Neural progenitor cell (in vitro differentiated cells): ENCODE measurements around the gene FOXN4. TPM values are rescaled to one million over a fixed set of nuclear protein-coding genes. Genes with fewer than 3 reads are reported as not detected.

Experiments used
- DNase-seq: peaks from one replicate; pipeline ENCODE4 v3.0.0-alpha.2; 2016; ENCODE audit warnings: low spot score
- H2AFZ ChIP-seq: fragments of 200-600 bp; sonication (generic); replicated peaks from 2 replicates; pipeline ENCODE4 v1.6.1; 2016; ENCODE audit warnings: antibody characterized with exemption
- H3F3A ChIP-seq: fragments of 200-600 bp; sonication (generic); 2 replicates; pipeline ENCODE4 v1.6.1; 2016; ENCODE audit warnings: antibody characterized with exemption, low read depth
- H3K27ac ChIP-seq: fragments of 200-600 bp; sonication (generic); 2 replicates; pipeline ENCODE4 v1.5.1; 2016; ENCODE audit warnings: mild to moderate bottlenecking
- H3K27me3 ChIP-seq: fragments of 200-600 bp; sonication (generic); 2 replicates; pipeline ENCODE4 v1.6.1; 2016; ENCODE audit warnings: mild to moderate bottlenecking, moderate library complexity
- H3K36me3 ChIP-seq: fragments of 200-600 bp; sonication (generic); 2 replicates; pipeline ENCODE4 v1.5.1; 2016
- H3K4me1 ChIP-seq: fragments of 200-600 bp; sonication (generic); 2 replicates; pipeline ENCODE4 v1.6.1; 2016; ENCODE audit warnings: mixed run types
- H3K4me2 ChIP-seq: fragments of 200-600 bp; sonication (generic); 2 replicates; pipeline ENCODE4 v1.6.1; 2016
- H3K4me3 ChIP-seq: fragments of 200-600 bp; sonication (generic); 2 replicates; pipeline ENCODE4 v1.5.1; 2016
- H3K79me2 ChIP-seq: fragments of 200-600 bp; sonication (generic); 2 replicates; pipeline ENCODE4 v1.6.1; 2016; ENCODE audit warnings: low read depth
- H3K9ac ChIP-seq: fragments of 200-600 bp; sonication (generic); 2 replicates; pipeline ENCODE4 v1.6.1; 2016
- H3K9me3 ChIP-seq: fragments of 200-600 bp; sonication (generic); 2 replicates; pipeline ENCODE4 v1.5.1; 2016; ENCODE audit warnings: low read depth
- H4K20me1 ChIP-seq: fragments of 200-600 bp; sonication (generic); 2 replicates; pipeline ENCODE4 v1.6.1; 2016; ENCODE audit warnings: low read depth
- H3K27ac Mint-ChIP-seq: 3 replicates; pipeline ENCODE4 v1.8.0; 2021; ENCODE audit warnings: mixed read lengths
- H3K27me3 Mint-ChIP-seq: 2 replicates; pipeline ENCODE4 v1.8.0; 2022; ENCODE audit warnings: low read depth, mild to moderate bottlenecking, inconsistent platforms, moderate library complexity, mixed read lengths; ENCODE audit not compliant: insufficient read depth
- H3K36me3 Mint-ChIP-seq: 3 replicates; pipeline ENCODE4 v1.8.0; 2021; ENCODE audit warnings: mixed read lengths
- H3K4me1 Mint-ChIP-seq: 3 replicates; pipeline ENCODE4 v1.8.0; 2021; ENCODE audit warnings: mixed read lengths
- H3K4me3 Mint-ChIP-seq: 3 replicates; pipeline ENCODE4 v1.8.0; 2021; ENCODE audit warnings: mild to moderate bottlenecking, moderate library complexity, mixed read lengths
- H3K9me3 Mint-ChIP-seq: 3 replicates; pipeline ENCODE4 v1.8.0; 2020; ENCODE audit warnings: mixed read lengths
- EZH2 ChIP-seq: fragments of 200-600 bp; sonication (generic); IDR thresholded peaks from 2 replicates; pipeline ENCODE4 v1.6.1; 2017; ENCODE audit warnings: antibody characterized with exemption, mild to moderate bottlenecking, moderate library complexity
- EZH2phosphoT487 ChIP-seq: fragments of 200-600 bp; sonication (generic); IDR thresholded peaks from 2 replicates; pipeline ENCODE4 v1.6.1; 2017; ENCODE audit warnings: antibody characterized with exemption
- total RNA-seq: library from RNA; depleted of rRNA; stranded (reverse); fragments of >200 nt; gene quantifications from 2 replicates; pipeline ENCODE4 v1.2.3, GENCODE V29; 2015; ENCODE audit warnings: low replicate concordance
- TF ChIP-seq, protein P1 (sequence below): fragments of 200-600 bp; sonication (generic); IDR thresholded peaks from 2 replicates; pipeline ENCODE4 v1.5.1; 2017; ENCODE audit warnings: antibody characterized with exemption, mild to moderate bottlenecking

Gene FOXN4
- total RNA-seq, 1 donor from 2014 or later, result not detected

DNA sequence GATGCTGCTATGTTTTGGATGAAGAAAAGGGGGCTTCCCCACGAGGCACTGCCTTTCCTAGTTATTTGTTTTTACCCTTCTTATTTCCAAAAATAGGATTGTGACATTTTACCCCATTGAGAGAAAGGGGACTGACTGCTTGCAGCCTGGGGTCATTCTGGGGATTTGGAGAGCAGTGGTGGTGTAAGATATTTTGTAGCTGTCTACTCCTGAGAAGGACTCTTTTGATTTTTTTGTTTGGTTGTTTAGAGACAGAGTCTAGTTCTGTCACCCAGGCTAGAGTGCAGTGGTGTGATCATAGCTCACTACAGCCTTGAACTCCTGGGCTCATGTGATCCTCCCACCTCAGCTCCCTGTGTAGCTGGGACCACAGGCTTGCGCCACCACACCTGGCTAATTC is 78.9 kb downstream of the FOXN4 start:
- Histone ChIP-seq H3F3A (no peaks in the 10 kb centered on the region), H3K27ac (no peak overlapping the region), H3K9me3 (no peaks in the 10 kb centered on the region), H3K79me2 (no peaks in the 10 kb centered on the region), H3K4me2 (no peak overlapping the region), H4K20me1 (no peaks in the 10 kb centered on the region), H3K27me3 (no peaks in the 10 kb centered on the region), H3K9ac (no peak overlapping the region), H3K4me3 (no peak overlapping the region), H3K36me3 (no peaks in the 10 kb centered on the region), H2AFZ (no peak overlapping the region), H3K4me1 (no peaks in the 10 kb centered on the region)
- H3K36me3 Mint-ChIP-seq, result peaks cover 4% of the 10 kb centered on the region
- H3K9me3 Mint-ChIP-seq, result no peaks in the 10 kb centered on the region
- no peak overlapping the region for H3K27ac Mint-ChIP-seq
- DNase-seq, result no peak
- no peaks in the 10 kb centered on the region for H3K27me3 Mint-ChIP-seq
- TF ChIP-seq EZH2 (no peak), EZH2phosphoT487 (no peak)
- TF ChIP-seq, protein P1, sequence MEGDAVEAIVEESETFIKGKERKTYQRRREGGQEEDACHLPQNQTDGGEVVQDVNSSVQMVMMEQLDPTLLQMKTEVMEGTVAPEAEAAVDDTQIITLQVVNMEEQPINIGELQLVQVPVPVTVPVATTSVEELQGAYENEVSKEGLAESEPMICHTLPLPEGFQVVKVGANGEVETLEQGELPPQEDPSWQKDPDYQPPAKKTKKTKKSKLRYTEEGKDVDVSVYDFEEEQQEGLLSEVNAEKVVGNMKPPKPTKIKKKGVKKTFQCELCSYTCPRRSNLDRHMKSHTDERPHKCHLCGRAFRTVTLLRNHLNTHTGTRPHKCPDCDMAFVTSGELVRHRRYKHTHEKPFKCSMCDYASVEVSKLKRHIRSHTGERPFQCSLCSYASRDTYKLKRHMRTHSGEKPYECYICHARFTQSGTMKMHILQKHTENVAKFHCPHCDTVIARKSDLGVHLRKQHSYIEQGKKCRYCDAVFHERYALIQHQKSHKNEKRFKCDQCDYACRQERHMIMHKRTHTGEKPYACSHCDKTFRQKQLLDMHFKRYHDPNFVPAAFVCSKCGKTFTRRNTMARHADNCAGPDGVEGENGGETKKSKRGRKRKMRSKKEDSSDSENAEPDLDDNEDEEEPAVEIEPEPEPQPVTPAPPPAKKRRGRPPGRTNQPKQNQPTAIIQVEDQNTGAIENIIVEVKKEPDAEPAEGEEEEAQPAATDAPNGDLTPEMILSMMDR, result no peak
- H3K4me1 Mint-ChIP-seq, result no peaks in the 10 kb centered on the region
- H3K4me3 Mint-ChIP-seq, result no peak overlapping the region

DNA sequence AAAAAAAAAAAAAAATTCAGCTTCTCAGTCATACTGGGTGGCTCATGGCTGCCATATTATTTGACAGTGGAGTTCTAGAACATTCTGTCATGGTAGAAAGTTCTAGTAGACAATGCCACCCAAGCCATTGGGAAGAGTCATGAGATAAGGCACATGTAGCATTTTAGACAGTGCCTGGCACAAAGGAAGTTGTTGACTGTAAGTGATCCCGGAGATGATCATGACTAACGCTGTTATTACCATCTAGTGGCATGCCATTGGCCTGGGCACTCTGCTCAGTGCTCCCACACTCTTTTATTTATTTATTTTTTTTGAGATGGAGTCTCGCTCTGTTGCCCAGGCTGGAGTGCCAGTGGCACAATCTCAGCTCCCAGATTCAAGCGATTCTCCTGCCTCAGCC is 80.4 kb downstream of the FOXN4 start:
- Histone ChIP-seq H3K27me3 (no peaks in the 10 kb centered on the region), H3K4me2 (no peak overlapping the region), H3F3A (no peaks in the 10 kb centered on the region), H3K4me3 (no peak overlapping the region), H3K4me1 (no peaks in the 10 kb centered on the region), H3K36me3 (no peaks in the 10 kb centered on the region), H4K20me1 (no peaks in the 10 kb centered on the region), H3K27ac (no peak overlapping the region), H3K9me3 (no peaks in the 10 kb centered on the region), H2AFZ (no peak overlapping the region), H3K79me2 (no peaks in the 10 kb centered on the region), H3K9ac (no peak overlapping the region)
- Mint-ChIP-seq H3K4me1 (no peaks in the 10 kb centered on the region), H3K27me3 (no peaks in the 10 kb centered on the region), H3K4me3 (no peak overlapping the region), H3K36me3 (peaks cover 7% of the 10 kb centered on the region), H3K9me3 (no peaks in the 10 kb centered on the region), H3K27ac (no peak overlapping the region)
- no peak for DNase-seq
- TF ChIP-seq, protein P1, result no peak

Other genes starting within 250 kb of the FOXN4 start
- 18.5 TPM in 2 replicates for gene ALKBH2, start 215.8 kb downstream of the FOXN4 start, total RNA-seq
- 71.0 and 132 TPM in 2 replicates for gene UNG, start 211.7 kb downstream of the FOXN4 start, total RNA-seq
- 2.4 and 5.0 TPM in 2 replicates for gene ACACB, start 192.7 kb downstream of the FOXN4 start, total RNA-seq
- gene MYO1H, start 38.6 kb upstream of the FOXN4 start, total RNA-seq, result not detected in 2 replicates
- gene KCTD10, start 168.0 kb upstream of the FOXN4 start, total RNA-seq, result 40.9 and 57.5 TPM in 2 replicates
- gene UBE3B, start 168.3 kb upstream of the FOXN4 start, total RNA-seq, result 28.4 and 33.7 TPM in 2 replicates